ENCODE measurements around the gene PRKCD. TPM values are rescaled to one million over a fixed set of nuclear protein-coding genes. Genes with fewer than 3 reads are reported as not detected.

Gene PRKCD
- total RNA-seq, 4 donors from 2014 or later = 27.9 to 31.3 (median 29.3) TPM

DNA sequence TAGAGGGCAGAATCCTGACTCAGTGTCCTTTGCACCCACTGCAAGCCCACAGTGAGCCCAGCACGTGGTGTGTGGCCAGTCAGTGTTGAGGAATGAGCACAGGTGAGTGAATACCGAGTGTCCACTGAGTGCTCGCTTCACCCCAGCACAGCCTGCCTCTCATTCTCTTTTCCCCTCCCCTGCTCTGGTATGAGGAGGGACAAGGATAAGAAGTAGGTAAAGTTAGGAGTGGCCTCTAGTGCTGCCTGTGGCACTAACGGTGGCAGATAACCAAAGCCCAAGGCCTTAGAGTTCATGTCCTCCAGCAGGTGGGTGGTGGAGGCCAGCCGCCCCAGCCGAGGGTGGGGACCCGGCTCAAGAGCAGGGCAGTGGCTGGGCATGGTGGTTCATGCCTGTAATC, 38.0 kb downstream of the PRKCD start:
- Histone ChIP-seq H3K27ac (no peak overlapping the region), H3K4me3 (no peak overlapping the region), H3K9me3 (no peaks in the 10 kb centered on the region), H3K4me1 (peaks cover 8% of the 10 kb centered on the region), H3K36me3 (no peaks in the 10 kb centered on the region), H3K27me3 (no peaks in the 10 kb centered on the region)
- WGBS = 82% methylated on average over 6 of the region's 7 CpGs
- TF ChIP-seq POLR2A (IDR thresholded peaks at IDR 0.05) (no peak), EP300 (IDR thresholded peaks at IDR 0.05) (no peak), POLR2AphosphoS5 (IDR thresholded peaks at IDR 0.05) (no peak)
- TF ChIP-seq, protein P1, sequence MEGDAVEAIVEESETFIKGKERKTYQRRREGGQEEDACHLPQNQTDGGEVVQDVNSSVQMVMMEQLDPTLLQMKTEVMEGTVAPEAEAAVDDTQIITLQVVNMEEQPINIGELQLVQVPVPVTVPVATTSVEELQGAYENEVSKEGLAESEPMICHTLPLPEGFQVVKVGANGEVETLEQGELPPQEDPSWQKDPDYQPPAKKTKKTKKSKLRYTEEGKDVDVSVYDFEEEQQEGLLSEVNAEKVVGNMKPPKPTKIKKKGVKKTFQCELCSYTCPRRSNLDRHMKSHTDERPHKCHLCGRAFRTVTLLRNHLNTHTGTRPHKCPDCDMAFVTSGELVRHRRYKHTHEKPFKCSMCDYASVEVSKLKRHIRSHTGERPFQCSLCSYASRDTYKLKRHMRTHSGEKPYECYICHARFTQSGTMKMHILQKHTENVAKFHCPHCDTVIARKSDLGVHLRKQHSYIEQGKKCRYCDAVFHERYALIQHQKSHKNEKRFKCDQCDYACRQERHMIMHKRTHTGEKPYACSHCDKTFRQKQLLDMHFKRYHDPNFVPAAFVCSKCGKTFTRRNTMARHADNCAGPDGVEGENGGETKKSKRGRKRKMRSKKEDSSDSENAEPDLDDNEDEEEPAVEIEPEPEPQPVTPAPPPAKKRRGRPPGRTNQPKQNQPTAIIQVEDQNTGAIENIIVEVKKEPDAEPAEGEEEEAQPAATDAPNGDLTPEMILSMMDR (IDR thresholded peaks at IDR 0.05) = no peak
- no peak for DNase-seq (ENCODE audit: low spot score in 2 of 2)

DNA sequence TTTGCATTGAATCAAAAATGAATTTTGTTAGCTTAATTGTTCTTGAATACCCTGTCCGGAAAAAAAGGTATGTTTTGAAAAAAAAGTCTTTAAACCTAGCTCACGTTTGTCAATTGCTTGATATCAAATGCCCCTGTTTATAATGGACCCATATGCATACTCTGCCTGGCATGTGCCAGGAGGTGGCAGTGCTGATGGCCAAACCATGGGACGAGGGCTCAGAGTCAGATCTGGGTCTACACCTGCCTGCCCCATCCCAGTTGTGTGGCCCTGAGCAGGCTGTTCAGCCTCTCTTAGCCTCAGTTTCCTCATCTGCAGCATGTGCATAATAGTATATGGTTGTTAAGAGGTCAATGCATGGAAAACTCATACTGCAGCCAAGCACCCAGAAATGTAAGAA, 38.8 kb downstream of the PRKCD start:
- Histone ChIP-seq H3K36me3 (no peaks in the 10 kb centered on the region), H3K9me3 (no peaks in the 10 kb centered on the region), H3K27me3 (no peaks in the 10 kb centered on the region), H3K4me1 (peaks cover 8% of the 10 kb centered on the region), H3K27ac (no peak overlapping the region), H3K4me3 (no peak overlapping the region)
- TF ChIP-seq POLR2A (IDR thresholded peaks at IDR 0.05) = no peak
- TF ChIP-seq EP300 (IDR thresholded peaks at IDR 0.05) = no peak
- TF ChIP-seq POLR2AphosphoS5 (IDR thresholded peaks at IDR 0.05) = no peak
- TF ChIP-seq, protein P1 (IDR thresholded peaks at IDR 0.05) = no peak
- 63% methylated on average over 3 of the region's 3 CpGs for WGBS
- DNase-seq (ENCODE audit: low spot score in 2 of 2) = no peak

DNA sequence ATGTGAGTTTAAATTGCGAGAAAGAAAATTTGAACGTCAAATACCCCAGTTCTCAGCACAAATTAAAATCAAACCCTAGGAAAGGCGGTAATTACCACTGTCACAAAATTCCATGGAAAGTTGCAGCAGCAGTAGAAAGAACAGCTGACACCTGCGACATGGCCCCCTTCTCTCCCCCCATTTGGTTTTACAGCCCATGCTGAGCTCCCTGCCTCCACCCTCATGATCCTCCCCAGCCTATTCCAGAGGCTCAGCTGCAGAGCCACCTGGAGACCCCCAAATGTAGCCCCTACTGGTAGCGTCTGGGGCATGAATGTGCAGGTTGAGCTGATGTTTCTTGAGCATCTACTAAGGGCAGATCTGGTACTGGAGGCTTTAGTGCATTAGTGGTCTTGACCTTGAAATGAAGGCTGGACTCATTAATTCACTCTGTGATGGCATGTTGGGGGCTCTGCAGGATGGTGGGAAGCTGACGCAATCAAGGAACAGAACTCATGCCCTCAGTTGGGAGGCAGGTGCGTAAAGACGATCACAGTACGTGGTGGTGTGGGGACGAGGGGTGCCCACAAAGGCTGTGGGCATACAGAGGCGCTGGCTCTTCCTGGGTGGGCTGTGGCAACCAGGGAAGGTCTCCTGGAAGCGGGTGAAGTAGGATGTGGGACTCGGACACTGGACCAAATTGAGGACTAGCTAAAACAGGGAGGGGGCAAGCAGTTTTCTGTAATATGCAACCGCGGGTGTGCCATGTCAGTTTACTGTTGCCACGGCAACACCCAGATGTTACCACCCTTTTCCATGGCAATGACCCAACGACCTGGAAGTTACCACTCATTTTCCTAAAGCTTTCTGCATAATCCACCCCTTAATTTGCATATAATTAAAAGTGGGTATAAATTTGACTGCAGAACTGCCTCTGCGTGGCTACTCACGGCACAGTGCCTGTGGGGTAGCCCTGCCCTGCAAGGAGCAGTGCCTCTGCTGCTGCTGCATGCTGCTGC, 39.8 kb downstream of the PRKCD start:
- Histone ChIP-seq H3K27me3 (no peaks in the 10 kb centered on the region), H3K36me3 (no peaks in the 10 kb centered on the region), H3K4me1 (peaks cover 6% of the 10 kb centered on the region), H3K9me3 (no peaks in the 10 kb centered on the region), H3K4me3 (no peak overlapping the region), H3K27ac (no peak overlapping the region)
- TF ChIP-seq, protein P1 (IDR thresholded peaks at IDR 0.05) = no peak
- TF ChIP-seq POLR2AphosphoS5 (IDR thresholded peaks at IDR 0.05) (no peak), EP300 (IDR thresholded peaks at IDR 0.05) (no peak), POLR2A (IDR thresholded peaks at IDR 0.05) (no peak)
- no peak for DNase-seq (ENCODE audit: low spot score in 2 of 2)
- WGBS = 83% methylated on average over 19 of the region's 19 CpGs

DNA sequence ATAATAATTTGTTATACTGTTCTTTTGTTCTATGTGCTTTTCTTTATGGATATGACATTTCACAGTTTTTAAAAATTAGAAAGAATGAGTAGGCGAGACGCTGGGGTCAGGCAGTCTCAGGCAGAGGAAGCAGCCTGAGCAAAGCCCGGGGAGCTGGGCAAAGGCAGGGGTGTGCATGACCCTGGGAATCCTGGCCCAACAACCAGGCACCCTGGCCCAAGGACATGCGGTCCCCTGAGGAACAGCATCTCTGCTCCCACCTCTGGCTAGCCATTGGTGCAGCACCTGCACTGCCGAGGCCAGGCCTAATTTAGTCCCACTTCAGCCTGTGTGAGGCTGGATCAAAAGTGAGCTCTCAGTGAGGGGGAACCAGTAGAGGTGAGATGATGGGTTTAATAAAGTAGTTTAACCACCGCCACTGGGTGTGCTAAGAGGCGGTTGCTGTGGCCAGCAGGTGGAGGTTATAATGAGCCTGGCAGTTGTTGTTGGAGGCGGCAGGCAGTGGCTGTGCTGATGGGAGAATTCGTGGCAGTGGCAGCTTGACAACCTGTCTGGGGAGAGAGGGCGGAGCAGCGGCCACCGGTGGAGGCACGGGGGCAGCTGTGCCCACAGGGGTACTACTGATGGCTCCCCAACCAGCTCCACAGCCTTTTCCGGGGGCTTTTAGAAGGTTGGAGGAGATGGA, 41.5 kb downstream of the PRKCD start:
- Histone ChIP-seq H3K4me3 (no peak overlapping the region), H3K4me1 (no peaks in the 10 kb centered on the region), H3K27me3 (no peaks in the 10 kb centered on the region), H3K27ac (no peak overlapping the region), H3K9me3 (no peaks in the 10 kb centered on the region), H3K36me3 (no peaks in the 10 kb centered on the region)
- TF ChIP-seq, protein P1 (IDR thresholded peaks at IDR 0.05) = no peak
- TF ChIP-seq EP300 (IDR thresholded peaks at IDR 0.05) (no peak), POLR2A (IDR thresholded peaks at IDR 0.05) (no peak), POLR2AphosphoS5 (IDR thresholded peaks at IDR 0.05) (no peak)
- WGBS = 79% methylated on average over 14 of the region's 14 CpGs
- peak in 1 of 2 donors; percentile 43 for DNase-seq (ENCODE audit: low spot score in 2 of 2)
